ENCODE measurements around the gene CDYL2.

- TF ChIP-seq ZFP3 (CRISPR knock-in tag; IDR thresholded peaks at IDR 0.05) (no peak), PPARA (CRISPR knock-in tag; IDR thresholded peaks at IDR 0.05; ENCODE audit: borderline replicate concordance) (no peak), GLIS3 (CRISPR knock-in tag; IDR thresholded peaks at IDR 0.05) (no peak), CREB5 (CRISPR knock-in tag; IDR thresholded peaks at IDR 0.05; ENCODE audit: low read depth) (no peak)
Observed at GRCh38 chr16:80664226-80664625, 140.2 kb downstream of the CDYL2 start.

All from SK-N-SH treated with all-trans-retinoic acid at 6 μM for 48 hours (cell line).